HEK293 (cell line): ENCODE results near the gene PTH2.

Experiments used
- KLF1 ChIP-seq: fragments of 450-650 bp; formaldehyde crosslinking; IDR thresholded peaks from 2 replicates; pipeline ENCODE4 v1.5.1; 2016; ENCODE audit warnings: missing biosample characterization, missing genetic modification characterization
- MYNN ChIP-seq: fragments of 450-650 bp; formaldehyde crosslinking; IDR thresholded peaks from 2 replicates; pipeline ENCODE4 v1.5.1; 2016; ENCODE audit warnings: missing biosample characterization, missing genetic modification characterization, borderline replicate concordance
- YY1 ChIP-seq: fragments of 450-650 bp; formaldehyde crosslinking; IDR thresholded peaks from 2 replicates; pipeline ENCODE4 v1.5.1; 2018; ENCODE audit warnings: missing biosample characterization, missing genetic modification characterization
- ZBTB21 ChIP-seq: fragments of 450-650 bp; formaldehyde crosslinking; IDR thresholded peaks from 2 replicates; pipeline ENCODE4 v1.5.1; 2017; ENCODE audit warnings: missing biosample characterization, missing genetic modification characterization
- ZNF138 ChIP-seq: fragments of 450-650 bp; formaldehyde crosslinking; IDR thresholded peaks from 2 replicates; pipeline ENCODE4 v1.5.1; 2016; ENCODE audit warnings: missing biosample characterization, missing genetic modification characterization, borderline replicate concordance
- ZNF184 ChIP-seq: fragments of 450-650 bp; IDR thresholded peaks from 2 replicates; pipeline ENCODE4 v1.5.1; 2018; ENCODE audit warnings: missing biosample characterization, mild to moderate bottlenecking, missing genetic modification characterization
- ZNF549 ChIP-seq: fragments of 450-650 bp; IDR thresholded peaks from 2 replicates; pipeline ENCODE4 v1.5.1; 2018; ENCODE audit warnings: missing biosample characterization, missing genetic modification characterization, mild to moderate bottlenecking, inconsistent platforms, moderate library complexity
- TF ChIP-seq, protein P1 (sequence below): sonication (generic); formaldehyde crosslinking; IDR thresholded peaks from 2 replicates; pipeline ENCODE4 v1.8.1; 2022; ENCODE audit warnings: mild to moderate bottlenecking, moderate library complexity, missing genetic modification reagents
- TF ChIP-seq, protein P2 (sequence below): fragments of 450-650 bp; formaldehyde crosslinking; IDR thresholded peaks from 2 replicates; pipeline ENCODE4 v1.5.1; 2016; ENCODE audit warnings: missing biosample characterization, missing genetic modification characterization
- TF ChIP-seq, protein P3 (sequence below): fragments of 450-650 bp; formaldehyde crosslinking; IDR thresholded peaks from 2 replicates; pipeline ENCODE4 v1.5.1; 2016; ENCODE audit warnings: missing biosample characterization, missing genetic modification characterization

DNA sequence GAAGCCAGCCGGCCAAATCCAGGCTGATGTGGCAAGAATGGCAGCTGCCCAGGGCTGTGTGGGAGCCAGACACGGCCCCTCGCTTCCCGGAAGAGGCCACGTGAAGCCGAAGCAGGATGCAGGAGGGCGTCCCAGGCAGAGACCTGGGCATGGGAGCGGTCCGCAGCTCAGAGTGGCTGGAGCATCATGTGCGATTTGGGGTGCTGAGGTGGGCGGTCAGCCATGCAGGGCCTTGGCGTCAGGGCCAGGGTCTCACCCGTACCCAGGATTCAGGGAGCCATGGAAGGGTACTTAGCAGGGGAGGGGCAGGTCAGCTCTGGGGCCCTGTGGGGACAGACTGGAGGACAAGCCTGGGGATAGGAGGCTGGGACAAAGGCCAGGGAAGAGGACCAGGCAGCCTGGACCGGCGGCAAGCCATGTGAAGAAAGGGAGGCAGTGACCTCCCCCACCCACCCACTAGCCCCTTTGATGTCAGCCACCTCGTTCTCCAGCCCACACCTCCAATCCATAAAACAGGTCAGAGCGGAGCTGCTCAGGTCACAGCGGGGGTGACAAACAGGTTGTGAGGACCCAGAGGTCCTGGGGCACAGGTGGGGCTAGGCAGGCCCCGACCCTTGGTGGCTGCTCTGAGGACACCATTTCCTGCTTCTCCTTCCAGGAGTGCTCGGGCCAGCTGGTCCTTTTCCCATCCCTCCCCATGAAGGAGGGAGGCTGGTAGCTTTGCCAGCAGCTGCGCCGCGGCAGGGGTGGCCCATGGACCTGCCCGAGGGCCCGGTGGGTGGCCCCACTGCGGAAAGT lies 32.9 kb downstream of the PTH2 start:
- TF ChIP-seq, protein P1, sequence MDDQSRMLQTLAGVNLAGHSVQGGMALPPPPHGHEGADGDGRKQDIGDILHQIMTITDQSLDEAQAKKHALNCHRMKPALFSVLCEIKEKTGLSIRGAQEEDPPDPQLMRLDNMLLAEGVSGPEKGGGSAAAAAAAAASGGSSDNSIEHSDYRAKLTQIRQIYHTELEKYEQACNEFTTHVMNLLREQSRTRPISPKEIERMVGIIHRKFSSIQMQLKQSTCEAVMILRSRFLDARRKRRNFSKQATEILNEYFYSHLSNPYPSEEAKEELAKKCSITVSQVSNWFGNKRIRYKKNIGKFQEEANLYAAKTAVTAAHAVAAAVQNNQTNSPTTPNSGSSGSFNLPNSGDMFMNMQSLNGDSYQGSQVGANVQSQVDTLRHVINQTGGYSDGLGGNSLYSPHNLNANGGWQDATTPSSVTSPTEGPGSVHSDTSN (CRISPR knock-in tag), result no peak
- TF ChIP-seq YY1 (tag by site-specific recombination), result no peak
- TF ChIP-seq KLF1 (tag by site-specific recombination), result no peak
- TF ChIP-seq, protein P2, sequence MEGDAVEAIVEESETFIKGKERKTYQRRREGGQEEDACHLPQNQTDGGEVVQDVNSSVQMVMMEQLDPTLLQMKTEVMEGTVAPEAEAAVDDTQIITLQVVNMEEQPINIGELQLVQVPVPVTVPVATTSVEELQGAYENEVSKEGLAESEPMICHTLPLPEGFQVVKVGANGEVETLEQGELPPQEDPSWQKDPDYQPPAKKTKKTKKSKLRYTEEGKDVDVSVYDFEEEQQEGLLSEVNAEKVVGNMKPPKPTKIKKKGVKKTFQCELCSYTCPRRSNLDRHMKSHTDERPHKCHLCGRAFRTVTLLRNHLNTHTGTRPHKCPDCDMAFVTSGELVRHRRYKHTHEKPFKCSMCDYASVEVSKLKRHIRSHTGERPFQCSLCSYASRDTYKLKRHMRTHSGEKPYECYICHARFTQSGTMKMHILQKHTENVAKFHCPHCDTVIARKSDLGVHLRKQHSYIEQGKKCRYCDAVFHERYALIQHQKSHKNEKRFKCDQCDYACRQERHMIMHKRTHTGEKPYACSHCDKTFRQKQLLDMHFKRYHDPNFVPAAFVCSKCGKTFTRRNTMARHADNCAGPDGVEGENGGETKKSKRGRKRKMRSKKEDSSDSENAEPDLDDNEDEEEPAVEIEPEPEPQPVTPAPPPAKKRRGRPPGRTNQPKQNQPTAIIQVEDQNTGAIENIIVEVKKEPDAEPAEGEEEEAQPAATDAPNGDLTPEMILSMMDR (tag by site-specific recombination), result no peak
- no peak for TF ChIP-seq ZNF138 (tag by site-specific recombination)
- no peak for TF ChIP-seq ZNF184 (tag by site-specific recombination)
- TF ChIP-seq, protein P3, sequence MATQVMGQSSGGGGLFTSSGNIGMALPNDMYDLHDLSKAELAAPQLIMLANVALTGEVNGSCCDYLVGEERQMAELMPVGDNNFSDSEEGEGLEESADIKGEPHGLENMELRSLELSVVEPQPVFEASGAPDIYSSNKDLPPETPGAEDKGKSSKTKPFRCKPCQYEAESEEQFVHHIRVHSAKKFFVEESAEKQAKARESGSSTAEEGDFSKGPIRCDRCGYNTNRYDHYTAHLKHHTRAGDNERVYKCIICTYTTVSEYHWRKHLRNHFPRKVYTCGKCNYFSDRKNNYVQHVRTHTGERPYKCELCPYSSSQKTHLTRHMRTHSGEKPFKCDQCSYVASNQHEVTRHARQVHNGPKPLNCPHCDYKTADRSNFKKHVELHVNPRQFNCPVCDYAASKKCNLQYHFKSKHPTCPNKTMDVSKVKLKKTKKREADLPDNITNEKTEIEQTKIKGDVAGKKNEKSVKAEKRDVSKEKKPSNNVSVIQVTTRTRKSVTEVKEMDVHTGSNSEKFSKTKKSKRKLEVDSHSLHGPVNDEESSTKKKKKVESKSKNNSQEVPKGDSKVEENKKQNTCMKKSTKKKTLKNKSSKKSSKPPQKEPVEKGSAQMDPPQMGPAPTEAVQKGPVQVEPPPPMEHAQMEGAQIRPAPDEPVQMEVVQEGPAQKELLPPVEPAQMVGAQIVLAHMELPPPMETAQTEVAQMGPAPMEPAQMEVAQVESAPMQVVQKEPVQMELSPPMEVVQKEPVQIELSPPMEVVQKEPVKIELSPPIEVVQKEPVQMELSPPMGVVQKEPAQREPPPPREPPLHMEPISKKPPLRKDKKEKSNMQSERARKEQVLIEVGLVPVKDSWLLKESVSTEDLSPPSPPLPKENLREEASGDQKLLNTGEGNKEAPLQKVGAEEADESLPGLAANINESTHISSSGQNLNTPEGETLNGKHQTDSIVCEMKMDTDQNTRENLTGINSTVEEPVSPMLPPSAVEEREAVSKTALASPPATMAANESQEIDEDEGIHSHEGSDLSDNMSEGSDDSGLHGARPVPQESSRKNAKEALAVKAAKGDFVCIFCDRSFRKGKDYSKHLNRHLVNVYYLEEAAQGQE (tag by site-specific recombination), result no peak
- no peak for TF ChIP-seq ZBTB21 (tag by site-specific recombination)
- no peak for TF ChIP-seq MYNN (tag by site-specific recombination)
- no peak for TF ChIP-seq ZNF549 (tag by site-specific recombination)
